Glutamatergic neuron (in vitro differentiated cells): Measurements from ENCODE around the gene FBN3. TPM values are rescaled to one million over a fixed set of nuclear protein-coding genes. Genes with fewer than 3 reads are reported as not detected.

Experiments
- DNase-seq: peaks from one replicate; pipeline ENCODE4 v3.0.0; 2022
- H3K27ac Mint-ChIP-seq: one replicate; pipeline ENCODE4 v1.8.0; 2020; ENCODE audit warnings: mild to moderate bottlenecking, mixed read lengths, inconsistent platforms; ENCODE audit not compliant: unreplicated experiment
- H3K27me3 Mint-ChIP-seq: one replicate; pipeline ENCODE4 v1.8.0; 2020; ENCODE audit warnings: mild to moderate bottlenecking, moderate library complexity, mixed read lengths, inconsistent platforms; ENCODE audit not compliant: unreplicated experiment
- H3K36me3 Mint-ChIP-seq: one replicate; pipeline ENCODE4 v1.8.0; 2020; ENCODE audit warnings: mild to moderate bottlenecking, mixed read lengths, inconsistent platforms; ENCODE audit not compliant: unreplicated experiment
- H3K4me1 Mint-ChIP-seq: one replicate; pipeline ENCODE4 v1.8.0; 2020; ENCODE audit warnings: mild to moderate bottlenecking, low read depth, mixed read lengths, inconsistent platforms; ENCODE audit not compliant: unreplicated experiment
- H3K4me3 Mint-ChIP-seq: one replicate; pipeline ENCODE4 v1.8.0; 2020; ENCODE audit warnings: mild to moderate bottlenecking, mixed read lengths, inconsistent platforms; ENCODE audit not compliant: unreplicated experiment
- H3K9me3 Mint-ChIP-seq: one replicate; pipeline ENCODE4 v1.8.0; 2020; ENCODE audit warnings: mild to moderate bottlenecking, moderate library complexity, mixed read lengths, inconsistent platforms; ENCODE audit not compliant: unreplicated experiment
- CTCF ChIP-seq: fragments of 200-600 bp; sonication (generic); IDR thresholded peaks from one replicate; pipeline ENCODE4 v1.5.0; 2021; ENCODE audit not compliant: partially characterized antibody, unreplicated experiment
- total RNA-seq: library from RNA; stranded (reverse); fragmentation: NEBNext Ultra II Directional; extraction: Animal tissue kit (Norgen Biotek cat#: 25700); gene quantifications from one replicate; pipeline ENCODE4 v1.2.1, GENCODE V29; 2021; ENCODE audit not compliant: unreplicated experiment

The FBN3 gene
- total RNA-seq, 1 donor from 2014 or later: 18.3 TPM

GRCh38 chr19:8022275-8022674 is 127.1 kb downstream of the FBN3 start:
- H3K4me3 Mint-ChIP-seq: no peak overlapping the region
- H3K36me3 Mint-ChIP-seq: no peaks in the 10 kb centered on the region
- no peaks in the 10 kb centered on the region for H3K4me1 Mint-ChIP-seq
- H3K27me3 Mint-ChIP-seq: peaks cover 5% of the 10 kb centered on the region
- no peak for TF ChIP-seq CTCF
- no peak for DNase-seq
- H3K27ac Mint-ChIP-seq: no peak overlapping the region
- peaks cover 9% of the 10 kb centered on the region for H3K9me3 Mint-ChIP-seq

- DNase-seq: no peak
- peaks cover 11% of the 10 kb centered on the region for H3K9me3 Mint-ChIP-seq
These were observed 128.0 kb downstream of the FBN3 start for GRCh38 chr19:8021374-8021773.

DNA sequence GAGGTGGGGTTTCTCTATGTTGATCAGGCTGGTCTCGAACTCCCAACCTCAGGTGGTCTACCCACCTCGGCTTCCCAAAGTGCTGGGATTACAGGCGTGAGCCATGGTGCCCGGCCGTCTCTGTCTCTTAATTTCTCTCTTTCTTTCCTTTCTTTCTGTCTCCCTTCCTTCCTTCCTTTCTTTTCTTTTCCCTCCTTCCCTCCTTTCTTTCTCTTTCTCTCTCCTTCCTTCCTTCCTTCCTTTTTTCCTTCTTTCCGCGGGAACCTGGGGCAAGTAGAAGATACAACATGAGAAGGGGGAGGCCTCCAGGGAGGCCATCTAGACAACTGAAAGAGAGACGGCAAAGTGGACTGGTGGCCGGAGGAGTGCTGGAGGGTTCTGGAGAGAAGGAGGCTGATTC is 128.7 kb downstream of the FBN3 start:
- DNase-seq: no peak
- Mint-ChIP-seq H3K27ac (no peak overlapping the region), H3K9me3 (peaks cover 13% of the 10 kb centered on the region), H3K36me3 (no peaks in the 10 kb centered on the region), H3K4me1 (no peaks in the 10 kb centered on the region), H3K27me3 (peaks cover 5% of the 10 kb centered on the region), H3K4me3 (no peak overlapping the region)
- no peak for TF ChIP-seq CTCF

More at GRCh38 chr19:8021374-8021773, 128.0 kb downstream of the FBN3 start:
- TF ChIP-seq CTCF: no peak
- no peak overlapping the region for H3K27ac Mint-ChIP-seq
- H3K36me3 Mint-ChIP-seq: no peaks in the 10 kb centered on the region
- no peak overlapping the region for H3K4me3 Mint-ChIP-seq
- no peaks in the 10 kb centered on the region for H3K4me1 Mint-ChIP-seq
- peaks cover 5% of the 10 kb centered on the region for H3K27me3 Mint-ChIP-seq

- H3K27ac Mint-ChIP-seq: no peak overlapping the region
- H3K36me3 Mint-ChIP-seq: no peaks in the 10 kb centered on the region
- DNase-seq: no peak
- H3K4me3 Mint-ChIP-seq: no peak overlapping the region
- H3K27me3 Mint-ChIP-seq: peaks cover 6% of the 10 kb centered on the region
- H3K9me3 Mint-ChIP-seq: peaks cover 9% of the 10 kb centered on the region
- no peaks in the 10 kb centered on the region for H3K4me1 Mint-ChIP-seq
- TF ChIP-seq CTCF: no peak
These were observed 131.6 kb downstream of the FBN3 start for GRCh38 chr19:8017808-8018207.

Other genes starting within 250 kb of the FBN3 start
- 44.2 TPM for gene MAP2K7, start 245.7 kb downstream of the FBN3 start, total RNA-seq
- gene TGFBR3L, start 234.8 kb downstream of the FBN3 start, total RNA-seq: 0.69 TPM
- gene SNAPC2, start 229.3 kb downstream of the FBN3 start, total RNA-seq: 18.6 TPM
- gene CTXN1, start 223.5 kb downstream of the FBN3 start, total RNA-seq: 90.6 TPM
- gene TIMM44, start 205.9 kb downstream of the FBN3 start, total RNA-seq: 109 TPM
- gene ELAVL1, start 144.0 kb downstream of the FBN3 start, total RNA-seq: 122 TPM
- not detected for gene CCL25, start 96.8 kb downstream of the FBN3 start, total RNA-seq
- gene CERS4, start 59.8 kb upstream of the FBN3 start, total RNA-seq: 27.3 TPM
- 45.1 TPM for gene CD320, start 158.8 kb upstream of the FBN3 start, total RNA-seq
- gene NDUFA7, start 171.8 kb upstream of the FBN3 start, total RNA-seq: 65.1 TPM
- gene RPS28, start 171.9 kb upstream of the FBN3 start, total RNA-seq: 1,030 TPM
- 8.9 TPM for gene KANK3, start 193.7 kb upstream of the FBN3 start, total RNA-seq
- 0.51 TPM for gene ANGPTL4, start 214.6 kb upstream of the FBN3 start, total RNA-seq
- 137 TPM for gene RAB11B, start 240.8 kb upstream of the FBN3 start, total RNA-seq